HG03457 (cell line): ENCODE results near the gene MON2.
A peak's percentile ranks its signal among the peaks of the same experiment; 100 is the strongest.
"Not testable (repeated sequence)": the region's sequence is repeated elsewhere in the genome, so short reads cannot be mapped to it uniquely, and the experiment has no call there.

Experiments
- ATAC-seq: cut with Tn5 transposase; IDR thresholded peaks from one replicate; pipeline ENCODE4 v1.9.1; 2021; ENCODE audit warnings: moderate number of reproducible peaks; ENCODE audit not compliant: unreplicated experiment

Gene MON2

GRCh38 chr12:62543741-62544140, 77.1 kb downstream of the MON2 start:
- ATAC-seq: no peak

DNA sequence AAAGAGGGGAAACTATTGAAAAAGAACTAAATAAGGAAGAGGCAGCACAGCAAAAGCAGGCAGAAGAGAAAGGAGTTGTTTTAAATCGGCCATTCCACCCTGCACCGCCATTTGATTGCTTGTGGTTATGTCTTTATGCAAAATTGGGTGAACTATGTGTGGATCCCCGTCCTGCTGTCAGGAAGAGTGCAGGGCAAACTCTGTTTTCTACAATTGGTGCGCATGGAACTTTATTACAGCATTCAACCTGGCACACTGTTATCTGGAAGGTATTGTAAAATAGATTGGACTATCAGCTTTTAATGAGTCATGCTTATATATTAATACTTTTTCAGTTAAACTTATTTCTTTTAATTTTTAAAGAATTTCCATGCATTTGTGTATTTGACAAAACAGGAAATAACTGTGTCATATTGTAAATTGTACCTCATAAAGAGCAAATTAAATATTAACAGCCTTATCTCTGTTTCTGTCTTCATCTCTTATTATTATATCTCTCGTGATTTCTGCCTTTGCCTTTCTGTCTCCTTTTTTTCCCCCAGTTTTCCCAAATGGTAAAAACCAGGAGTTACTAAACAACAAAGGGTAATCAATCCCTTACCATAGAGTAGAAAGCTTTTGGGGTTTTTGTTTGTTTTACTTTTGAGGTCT, 86.4 kb downstream of the MON2 start:
- ATAC-seq: no peak

GRCh38 chr12:62559366-62559765, 92.7 kb downstream of the MON2 start:
- ATAC-seq: not testable (repeated sequence)

DNA sequence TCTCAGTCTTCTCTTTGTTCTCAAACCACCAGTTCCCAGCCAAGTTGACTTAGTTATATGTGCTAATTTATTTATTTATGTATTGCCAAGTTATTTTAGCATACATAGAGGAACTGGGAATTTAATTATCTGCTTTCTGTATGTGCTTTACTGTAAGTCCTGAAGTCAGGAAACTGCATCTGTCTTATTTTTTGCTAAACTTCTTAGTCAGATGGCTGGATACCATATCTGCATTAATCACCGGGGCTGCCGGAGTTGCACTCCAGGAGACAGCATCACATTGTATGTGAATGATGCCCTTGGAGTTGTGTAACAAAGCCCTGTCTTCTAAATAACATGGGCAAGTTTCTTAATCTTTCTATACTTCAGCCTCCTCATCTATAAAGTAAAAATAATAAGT, 96.2 kb downstream of the MON2 start:
- ATAC-seq: no peak

GRCh38 chr12:62575036-62575435, 108.4 kb downstream of the MON2 start:
- ATAC-seq: no peak

DNA sequence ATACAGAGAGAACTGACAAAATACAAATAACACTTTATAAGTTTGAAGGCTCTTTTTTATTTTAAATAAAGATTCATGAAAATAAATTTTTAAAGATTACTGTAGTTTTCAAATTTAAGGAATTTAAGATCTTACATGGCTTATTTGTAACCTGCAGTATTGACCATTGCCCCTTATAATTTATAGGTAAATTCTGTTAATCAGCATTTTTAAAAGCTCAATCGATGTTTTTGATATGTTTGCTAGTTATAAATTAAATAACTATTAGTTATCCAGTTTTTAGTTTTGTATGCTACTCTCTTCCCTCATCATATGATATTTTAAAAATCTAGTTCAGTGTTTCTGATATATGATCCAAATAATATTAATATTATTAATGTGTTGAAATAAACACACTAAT, 109.9 kb downstream of the MON2 start:
- ATAC-seq: no peak

GRCh38 chr12:62578726-62579125, 112.1 kb downstream of the MON2 start:
- ATAC-seq: no peak

DNA sequence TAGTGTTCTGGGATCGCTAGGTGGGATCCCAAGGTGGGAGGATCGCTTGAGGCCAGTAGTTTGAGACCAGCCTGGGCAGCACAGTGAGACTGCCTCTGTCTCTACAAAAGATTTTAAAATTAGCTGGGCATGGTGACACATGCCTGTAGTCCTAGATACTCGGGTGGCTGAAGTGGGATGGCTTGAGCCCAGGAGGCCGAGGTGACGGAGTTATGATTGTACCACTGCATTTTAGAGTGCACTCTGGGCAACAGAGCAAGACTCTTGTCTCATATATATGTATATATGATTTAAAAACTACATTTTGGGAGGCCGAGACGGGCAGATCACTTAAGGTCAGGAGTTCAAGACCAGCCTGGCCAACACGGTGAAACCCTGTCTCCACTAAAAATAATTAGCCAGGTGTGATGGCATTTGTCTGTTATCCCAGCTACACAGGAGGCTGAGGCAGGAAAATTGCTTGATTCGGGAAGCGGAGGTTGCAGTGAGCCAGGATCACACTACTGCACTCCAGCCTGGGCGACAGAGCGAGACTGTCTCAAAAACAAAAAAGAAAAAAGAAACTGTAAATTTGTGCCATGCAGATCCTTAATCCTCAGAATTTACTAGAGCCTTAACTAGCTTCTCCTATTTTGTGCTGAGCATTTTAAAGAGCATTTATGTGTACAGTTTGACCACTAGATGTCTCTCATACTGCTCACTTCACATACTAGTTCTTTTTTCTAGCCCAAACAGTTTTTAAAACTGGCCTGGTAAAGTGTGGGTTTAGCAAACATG, 114.8 kb downstream of the MON2 start:
- no peak for ATAC-seq

- ATAC-seq: no peak
These were observed 115.4 kb downstream of the MON2 start for GRCh38 chr12:62582065-62582366.

DNA sequence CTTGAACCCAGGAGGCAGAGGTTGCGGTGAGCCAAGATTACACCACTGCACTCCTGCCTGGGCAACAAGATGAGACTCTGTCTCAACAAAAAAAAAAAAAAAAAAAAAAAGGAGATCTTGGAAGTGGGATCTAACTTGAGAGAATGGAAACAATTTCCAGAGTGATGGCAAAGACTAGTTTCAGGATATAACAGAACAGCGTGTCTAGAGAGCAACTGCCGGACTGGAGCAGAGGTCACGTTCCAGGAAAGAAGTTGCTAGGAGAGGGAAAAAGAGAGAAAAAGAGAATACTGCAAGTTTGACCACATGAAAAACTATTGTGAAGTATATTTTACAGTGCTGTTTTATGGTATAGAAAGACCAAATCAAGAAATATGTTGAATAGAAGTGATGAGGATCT, 118.0 kb downstream of the MON2 start:
- ATAC-seq: no peak

DNA sequence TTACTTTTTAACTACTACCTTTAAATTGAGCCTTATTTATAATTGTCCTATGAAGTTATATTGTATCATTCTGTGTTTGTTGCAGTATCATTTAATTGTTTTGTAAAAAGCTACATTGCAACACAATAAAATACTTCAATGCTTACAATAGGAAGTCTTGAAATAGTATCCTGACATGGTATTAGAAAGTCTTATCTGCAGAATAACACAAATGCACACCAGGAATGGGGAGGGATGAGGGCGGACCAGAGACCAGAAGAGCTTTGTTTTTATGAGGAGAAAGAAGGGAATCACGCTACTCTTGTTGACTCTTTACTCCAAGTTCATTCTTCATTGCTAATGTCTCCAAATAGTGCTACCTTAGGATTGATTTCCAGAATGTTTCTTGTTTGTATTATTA, 120.2 kb downstream of the MON2 start:
- no peak for ATAC-seq

DNA sequence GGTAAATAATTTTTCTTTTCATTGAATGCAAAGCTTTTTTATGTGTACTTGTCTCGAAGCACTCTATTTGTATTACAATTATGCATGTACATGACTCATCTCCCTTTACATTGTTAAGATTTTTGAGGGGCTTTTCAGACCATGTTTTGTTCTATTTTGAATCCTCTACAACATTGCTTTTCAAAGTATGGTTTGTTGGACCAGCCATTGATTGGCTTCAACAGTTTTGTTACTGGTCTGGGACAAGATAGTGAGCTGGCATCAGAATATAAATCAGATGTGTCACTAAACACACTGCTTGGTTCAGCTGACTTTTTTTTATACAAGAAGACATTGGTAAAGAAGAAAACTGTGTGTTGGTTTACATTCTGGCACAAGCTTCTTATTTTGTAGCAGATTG, 122.3 kb downstream of the MON2 start:
- ATAC-seq: no peak

DNA sequence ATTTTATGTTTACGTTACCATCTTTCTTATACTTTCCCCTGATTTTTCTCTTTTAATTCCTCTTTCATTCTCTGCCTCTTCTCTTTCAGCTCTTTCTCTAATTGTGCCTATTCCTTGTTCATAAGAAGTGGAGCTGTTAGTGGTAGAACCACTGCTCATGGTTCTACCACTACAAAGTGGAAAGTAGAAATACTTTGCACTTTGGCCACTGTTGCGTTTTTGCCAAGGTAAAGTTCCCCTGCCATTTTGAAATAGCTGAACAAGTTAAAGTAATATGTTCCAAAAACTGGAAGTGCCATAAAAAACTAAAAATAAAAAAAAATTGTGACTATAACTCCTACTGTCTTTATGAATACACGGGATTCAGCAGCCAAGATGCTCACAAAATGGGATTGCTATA, 130.6 kb downstream of the MON2 start:
- no peak for ATAC-seq

- ATAC-seq: no peak
These were observed 132.2 kb downstream of the MON2 start for GRCh38 chr12:62598846-62599245.

- ATAC-seq: no peak
These were observed 133.3 kb downstream of the MON2 start for GRCh38 chr12:62599854-62600437.

DNA sequence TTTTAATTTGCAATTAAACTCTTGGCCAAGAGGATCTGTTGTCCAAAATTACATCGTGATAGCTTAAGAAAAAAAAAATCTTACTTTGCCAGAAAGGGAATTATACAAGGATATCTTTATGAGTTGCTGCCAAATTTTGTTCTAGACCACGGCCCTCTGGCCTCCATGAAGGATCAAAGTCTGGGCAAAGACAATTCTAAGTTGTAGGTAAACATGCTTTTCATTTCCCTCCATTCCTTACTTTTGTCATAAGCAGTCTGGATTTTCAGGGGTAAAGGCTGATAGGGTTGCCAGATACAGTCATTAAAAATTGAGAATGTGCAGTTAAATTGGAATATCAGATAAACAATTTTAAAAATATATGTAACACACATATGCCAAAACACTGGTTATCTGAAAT, 135.1 kb downstream of the MON2 start:
- ATAC-seq: no peak

DNA sequence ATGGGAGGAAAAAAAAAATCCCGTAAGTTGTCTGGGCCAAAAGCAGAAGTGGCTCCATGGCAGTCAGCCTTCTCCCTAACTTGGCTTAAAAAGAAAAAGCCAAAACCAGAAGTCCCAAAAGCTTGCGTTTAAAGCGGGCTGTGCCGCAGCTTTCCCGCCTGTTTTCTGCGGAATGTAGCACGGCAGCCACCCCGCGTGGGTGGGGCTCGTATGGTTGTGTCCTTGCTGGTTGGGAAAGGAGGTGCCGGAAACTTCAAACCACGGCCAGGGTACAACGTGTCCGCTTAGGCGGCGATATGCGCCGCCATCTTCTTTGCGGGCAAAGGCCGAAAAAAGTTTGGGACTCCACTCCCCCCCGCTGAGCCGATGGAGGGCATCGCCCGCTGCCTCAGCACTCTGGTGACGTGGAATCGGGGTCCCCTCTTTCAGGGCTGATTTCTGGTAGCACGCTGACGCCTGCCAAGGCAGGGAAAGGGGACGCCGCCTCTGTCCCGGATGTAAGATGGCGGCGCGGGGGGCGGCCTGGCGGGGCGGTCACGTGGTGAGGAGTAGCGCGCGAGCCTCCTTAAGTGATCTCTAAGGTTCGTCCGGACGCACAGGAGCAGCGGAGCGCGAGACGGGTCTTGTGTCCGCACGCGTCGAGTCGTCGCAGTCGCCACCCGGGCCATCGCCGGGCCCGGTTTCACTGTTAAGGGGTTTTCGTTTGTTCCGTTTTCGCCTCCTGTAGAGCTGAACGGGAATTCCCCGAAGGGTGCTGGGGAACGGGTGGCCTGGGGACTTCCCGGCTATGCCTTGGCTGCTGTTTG, 135.8 kb downstream of the MON2 start:
- peak; percentile 59 for ATAC-seq

- peak; percentile 49 for ATAC-seq
These were observed 136.6 kb downstream of the MON2 start for GRCh38 chr12:62603061-62603810.

- no peak for ATAC-seq
These were observed 137.1 kb downstream of the MON2 start for GRCh38 chr12:62603811-62604098.

- no peak for ATAC-seq
These were observed 137.7 kb downstream of the MON2 start for GRCh38 chr12:62604373-62604772.

GRCh38 chr12:62604871-62605270, 138.2 kb downstream of the MON2 start:
- no peak for ATAC-seq
